22Rv1 (cell line): ENCODE measurements around the gene HILPDA.

Experiments used
- H3K27ac ChIP-seq: fragments of 450-650 bp; 2 replicates; pipeline ENCODE4 v1.5.1; 2017
- ZFX ChIP-seq: fragments of 450-650 bp; IDR thresholded peaks from 2 replicates; pipeline ENCODE4 v1.6.1; 2017; ENCODE audit warnings: antibody characterized with exemption, borderline replicate concordance
- TF ChIP-seq, protein P1 (sequence below): fragments of 450-650 bp; IDR thresholded peaks from 2 replicates; pipeline ENCODE4 v1.5.1; 2017; ENCODE audit warnings: mild to moderate bottlenecking

The HILPDA gene

DNA sequence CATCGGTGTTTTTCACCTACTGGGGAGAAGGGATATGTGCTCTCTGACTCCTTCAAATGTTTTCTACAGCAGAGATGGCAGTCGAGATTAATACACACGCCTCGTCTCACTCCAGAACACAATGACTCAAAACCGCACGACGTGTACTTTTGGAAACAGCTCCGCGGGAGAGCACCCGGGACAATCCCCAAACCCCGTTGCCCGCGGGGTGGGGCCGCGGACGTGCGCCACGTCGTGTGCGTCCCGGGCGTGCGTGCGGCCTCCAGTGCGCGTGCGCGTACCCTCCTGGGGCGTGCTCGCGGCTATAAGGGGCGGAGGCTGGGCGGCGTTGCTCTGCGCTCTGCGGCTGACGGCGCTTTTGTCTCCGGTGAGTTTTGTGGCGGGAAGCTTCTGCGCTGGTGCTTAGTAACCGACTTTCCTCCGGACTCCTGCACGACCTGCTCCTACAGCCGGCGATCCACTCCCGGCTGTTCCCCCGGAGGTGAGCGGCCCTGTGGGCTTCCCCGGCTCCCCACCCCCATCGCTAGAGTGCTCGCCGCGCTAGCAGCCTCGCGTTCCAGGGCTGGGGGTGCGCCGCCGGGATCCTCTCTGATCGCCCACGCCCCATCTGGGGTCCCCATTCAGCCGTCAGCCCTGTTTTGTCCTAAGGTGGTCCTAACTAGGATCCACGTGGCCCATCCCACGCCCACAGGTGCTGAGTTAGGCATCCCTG is at the start of gene HILPDA:
TSS of gene HILPDA (plus strand) at position 336 of the 712 bp plus-strand sequence. CDS start 1,391 bp downstream, outside the sequence.
- peak within 1 kb of the TSS; percentile 85 for H3K27ac ChIP-seq
- TF ChIP-seq ZFX: no peak
- TF ChIP-seq, protein P1, sequence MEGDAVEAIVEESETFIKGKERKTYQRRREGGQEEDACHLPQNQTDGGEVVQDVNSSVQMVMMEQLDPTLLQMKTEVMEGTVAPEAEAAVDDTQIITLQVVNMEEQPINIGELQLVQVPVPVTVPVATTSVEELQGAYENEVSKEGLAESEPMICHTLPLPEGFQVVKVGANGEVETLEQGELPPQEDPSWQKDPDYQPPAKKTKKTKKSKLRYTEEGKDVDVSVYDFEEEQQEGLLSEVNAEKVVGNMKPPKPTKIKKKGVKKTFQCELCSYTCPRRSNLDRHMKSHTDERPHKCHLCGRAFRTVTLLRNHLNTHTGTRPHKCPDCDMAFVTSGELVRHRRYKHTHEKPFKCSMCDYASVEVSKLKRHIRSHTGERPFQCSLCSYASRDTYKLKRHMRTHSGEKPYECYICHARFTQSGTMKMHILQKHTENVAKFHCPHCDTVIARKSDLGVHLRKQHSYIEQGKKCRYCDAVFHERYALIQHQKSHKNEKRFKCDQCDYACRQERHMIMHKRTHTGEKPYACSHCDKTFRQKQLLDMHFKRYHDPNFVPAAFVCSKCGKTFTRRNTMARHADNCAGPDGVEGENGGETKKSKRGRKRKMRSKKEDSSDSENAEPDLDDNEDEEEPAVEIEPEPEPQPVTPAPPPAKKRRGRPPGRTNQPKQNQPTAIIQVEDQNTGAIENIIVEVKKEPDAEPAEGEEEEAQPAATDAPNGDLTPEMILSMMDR: no peak

GRCh38 chr7:128406314-128407232 is 49.1 kb upstream of the HILPDA start:
- H3K27ac ChIP-seq: no peak overlapping the region
- no peak for TF ChIP-seq ZFX
- TF ChIP-seq, protein P1: no peak

- H3K27ac ChIP-seq: no peak overlapping the region
- TF ChIP-seq ZFX: no peak
- TF ChIP-seq, protein P1: no peak
These were observed 48.5 kb upstream of the HILPDA start for GRCh38 chr7:128407233-128407589.

DNA sequence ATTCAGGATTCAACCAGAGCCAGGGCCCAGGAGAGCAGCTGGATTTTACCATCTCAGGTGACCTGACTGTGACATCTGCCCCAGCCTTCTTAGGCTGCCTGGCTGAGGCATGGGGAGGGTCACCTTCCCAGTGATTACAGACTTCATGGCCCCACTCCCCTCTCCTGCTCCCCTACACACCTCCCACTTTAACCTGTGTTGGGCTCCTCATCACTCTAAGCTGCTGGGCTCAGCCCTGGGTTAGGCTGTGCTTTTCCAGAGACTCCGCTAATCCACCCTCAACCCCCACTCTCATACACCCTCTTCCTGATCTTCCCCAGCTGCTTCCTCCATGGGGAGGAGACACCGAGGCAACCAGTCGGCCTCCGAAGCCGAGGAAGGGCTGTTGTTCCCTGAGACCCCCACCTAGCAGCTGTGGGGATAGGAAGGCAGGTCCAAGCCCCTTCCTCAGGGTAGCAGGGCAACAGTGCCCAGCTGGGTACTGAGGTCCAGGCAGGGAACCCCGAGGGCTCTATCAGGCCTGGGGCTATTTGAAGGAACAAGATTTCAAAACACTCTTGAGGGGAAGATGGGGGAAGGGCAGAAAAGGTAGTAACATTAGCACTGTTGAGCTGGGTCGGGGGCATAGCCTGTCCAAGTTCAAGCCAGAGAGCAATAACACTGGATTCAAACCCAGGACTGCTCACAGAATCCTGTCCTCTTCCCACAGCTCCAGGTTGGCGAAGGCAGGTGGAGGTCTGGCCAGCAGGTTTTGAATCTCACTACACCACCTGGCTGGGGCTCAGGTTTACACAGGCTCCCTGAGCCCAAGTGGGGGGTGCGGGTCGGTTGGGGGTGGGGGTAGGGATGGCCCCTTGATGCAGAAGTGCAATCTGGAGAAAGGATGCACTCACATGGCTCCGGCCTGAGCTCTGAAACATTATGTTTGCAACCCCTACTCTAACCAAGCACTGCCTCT is 47.6 kb upstream of the HILPDA start:
- no peak for TF ChIP-seq ZFX
- TF ChIP-seq, protein P1: no peak
- H3K27ac ChIP-seq: no peak overlapping the region

DNA sequence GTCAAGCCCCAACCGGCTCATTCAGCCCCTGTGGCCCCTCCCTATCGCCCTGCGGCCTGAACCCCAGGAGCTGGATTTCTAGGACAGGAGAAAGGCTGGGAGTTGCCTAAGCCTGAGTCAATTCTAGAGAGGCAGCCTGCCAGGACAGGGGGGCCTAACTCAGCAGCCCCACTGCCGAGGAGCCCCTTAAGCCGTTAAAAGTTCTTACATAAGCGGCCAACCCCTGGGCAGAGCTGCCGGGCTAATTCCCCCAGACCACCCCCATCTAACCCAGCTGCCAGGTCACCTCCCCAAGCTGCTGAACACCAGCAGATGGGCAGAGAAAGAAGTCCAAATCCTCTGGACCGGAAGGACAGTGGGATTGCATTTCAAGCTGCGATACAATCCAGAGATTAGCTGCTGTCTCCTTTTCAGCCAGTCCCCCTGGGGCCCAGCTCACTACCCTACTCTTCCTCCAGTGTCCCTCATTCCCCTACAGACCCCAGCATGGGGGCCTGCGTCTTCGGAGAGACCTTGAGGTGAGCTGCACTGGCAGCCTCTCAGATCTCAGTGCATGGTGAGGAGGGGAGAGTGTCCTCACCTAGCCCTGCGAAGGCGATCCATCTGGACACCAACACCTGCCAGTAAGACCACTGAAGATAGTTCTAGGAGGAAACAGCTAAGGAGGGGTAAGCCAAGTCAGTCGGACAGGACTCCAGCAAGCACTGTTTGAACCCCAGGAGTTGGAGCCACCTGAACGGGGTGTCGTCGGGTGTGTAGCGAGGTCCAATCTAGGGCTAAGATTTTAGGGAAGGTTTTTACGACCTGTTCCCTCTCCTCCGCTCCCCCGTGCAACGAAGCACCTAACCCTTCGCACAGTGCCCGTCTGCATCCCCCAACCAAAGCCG is 46.7 kb upstream of the HILPDA start:
- H3K27ac ChIP-seq: peak overlapping the region; percentile 91
- TF ChIP-seq, protein P1: no peak
- no peak for TF ChIP-seq ZFX
